Neural progenitor cell (in vitro differentiated cells): ENCODE data around the gene VWA5B2. TPM values are rescaled to one million over a fixed set of nuclear protein-coding genes. Genes with fewer than 3 reads are reported as not detected.

Experiments
- DNase-seq: peaks from one replicate; pipeline ENCODE4 v3.0.0-alpha.2; 2016; ENCODE audit warnings: low spot score
- H2AFZ ChIP-seq: fragments of 200-600 bp; sonication (generic); replicated peaks from 2 replicates; pipeline ENCODE4 v1.6.1; 2016; ENCODE audit warnings: antibody characterized with exemption
- H3F3A ChIP-seq: fragments of 200-600 bp; sonication (generic); 2 replicates; pipeline ENCODE4 v1.6.1; 2016; ENCODE audit warnings: antibody characterized with exemption, low read depth
- H3K27ac ChIP-seq: fragments of 200-600 bp; sonication (generic); 2 replicates; pipeline ENCODE4 v1.5.1; 2016; ENCODE audit warnings: mild to moderate bottlenecking
- H3K27me3 ChIP-seq: fragments of 200-600 bp; sonication (generic); 2 replicates; pipeline ENCODE4 v1.6.1; 2016; ENCODE audit warnings: mild to moderate bottlenecking, moderate library complexity
- H3K36me3 ChIP-seq: fragments of 200-600 bp; sonication (generic); 2 replicates; pipeline ENCODE4 v1.5.1; 2016
- H3K4me1 ChIP-seq: fragments of 200-600 bp; sonication (generic); 2 replicates; pipeline ENCODE4 v1.6.1; 2016; ENCODE audit warnings: mixed run types
- H3K4me2 ChIP-seq: fragments of 200-600 bp; sonication (generic); 2 replicates; pipeline ENCODE4 v1.6.1; 2016
- H3K4me3 ChIP-seq: fragments of 200-600 bp; sonication (generic); 2 replicates; pipeline ENCODE4 v1.5.1; 2016
- H3K79me2 ChIP-seq: fragments of 200-600 bp; sonication (generic); 2 replicates; pipeline ENCODE4 v1.6.1; 2016; ENCODE audit warnings: low read depth
- H3K9ac ChIP-seq: fragments of 200-600 bp; sonication (generic); 2 replicates; pipeline ENCODE4 v1.6.1; 2016
- H3K9me3 ChIP-seq: fragments of 200-600 bp; sonication (generic); 2 replicates; pipeline ENCODE4 v1.5.1; 2016; ENCODE audit warnings: low read depth
- H4K20me1 ChIP-seq: fragments of 200-600 bp; sonication (generic); 2 replicates; pipeline ENCODE4 v1.6.1; 2016; ENCODE audit warnings: low read depth
- H3K27ac Mint-ChIP-seq: 3 replicates; pipeline ENCODE4 v1.8.0; 2021; ENCODE audit warnings: mixed read lengths
- H3K27me3 Mint-ChIP-seq: 2 replicates; pipeline ENCODE4 v1.8.0; 2022; ENCODE audit warnings: low read depth, mild to moderate bottlenecking, inconsistent platforms, moderate library complexity, mixed read lengths; ENCODE audit not compliant: insufficient read depth
- H3K36me3 Mint-ChIP-seq: 3 replicates; pipeline ENCODE4 v1.8.0; 2021; ENCODE audit warnings: mixed read lengths
- H3K4me1 Mint-ChIP-seq: 3 replicates; pipeline ENCODE4 v1.8.0; 2021; ENCODE audit warnings: mixed read lengths
- H3K4me3 Mint-ChIP-seq: 3 replicates; pipeline ENCODE4 v1.8.0; 2021; ENCODE audit warnings: mild to moderate bottlenecking, moderate library complexity, mixed read lengths
- H3K9me3 Mint-ChIP-seq: 3 replicates; pipeline ENCODE4 v1.8.0; 2020; ENCODE audit warnings: mixed read lengths
- EZH2 ChIP-seq: fragments of 200-600 bp; sonication (generic); IDR thresholded peaks from 2 replicates; pipeline ENCODE4 v1.6.1; 2017; ENCODE audit warnings: antibody characterized with exemption, mild to moderate bottlenecking, moderate library complexity
- EZH2phosphoT487 ChIP-seq: fragments of 200-600 bp; sonication (generic); IDR thresholded peaks from 2 replicates; pipeline ENCODE4 v1.6.1; 2017; ENCODE audit warnings: antibody characterized with exemption
- total RNA-seq: library from RNA; depleted of rRNA; stranded (reverse); fragments of >200 nt; gene quantifications from 2 replicates; pipeline ENCODE4 v1.2.3, GENCODE V29; 2015; ENCODE audit warnings: low replicate concordance
- TF ChIP-seq, protein P1 (sequence below): fragments of 200-600 bp; sonication (generic); IDR thresholded peaks from 2 replicates; pipeline ENCODE4 v1.5.1; 2017; ENCODE audit warnings: antibody characterized with exemption, mild to moderate bottlenecking

The VWA5B2 gene
- total RNA-seq, 1 donor from 2014 or later = not detected

DNA sequence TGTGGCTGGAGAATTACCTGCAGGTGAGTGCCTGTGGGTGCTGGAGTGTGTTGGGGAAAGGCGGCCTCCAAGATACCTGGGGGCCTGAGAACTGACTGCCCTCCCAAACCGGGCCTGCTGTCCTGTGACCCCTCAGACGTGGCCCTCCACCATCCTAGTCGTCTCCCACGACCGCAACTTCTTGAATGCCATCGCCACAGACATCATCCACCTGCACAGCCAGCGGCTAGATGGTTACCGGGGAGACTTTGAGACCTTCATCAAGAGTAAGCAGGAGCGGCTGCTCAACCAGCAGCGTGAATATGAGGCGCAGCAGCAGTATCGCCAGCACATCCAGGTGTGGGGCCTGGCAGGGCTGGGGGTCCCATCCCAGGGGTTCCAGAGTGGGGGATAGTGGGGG, 40.0 kb upstream of the VWA5B2 start:
- Mint-ChIP-seq H3K9me3 (no peaks in the 10 kb centered on the region), H3K27ac (no peak overlapping the region), H3K4me1 (peaks cover 22% of the 10 kb centered on the region), H3K36me3 (peaks cover 25% of the 10 kb centered on the region), H3K4me3 (no peak overlapping the region), H3K27me3 (peaks cover 8% of the 10 kb centered on the region)
- TF ChIP-seq EZH2 (no peak), EZH2phosphoT487 (no peak)
- TF ChIP-seq, protein P1, sequence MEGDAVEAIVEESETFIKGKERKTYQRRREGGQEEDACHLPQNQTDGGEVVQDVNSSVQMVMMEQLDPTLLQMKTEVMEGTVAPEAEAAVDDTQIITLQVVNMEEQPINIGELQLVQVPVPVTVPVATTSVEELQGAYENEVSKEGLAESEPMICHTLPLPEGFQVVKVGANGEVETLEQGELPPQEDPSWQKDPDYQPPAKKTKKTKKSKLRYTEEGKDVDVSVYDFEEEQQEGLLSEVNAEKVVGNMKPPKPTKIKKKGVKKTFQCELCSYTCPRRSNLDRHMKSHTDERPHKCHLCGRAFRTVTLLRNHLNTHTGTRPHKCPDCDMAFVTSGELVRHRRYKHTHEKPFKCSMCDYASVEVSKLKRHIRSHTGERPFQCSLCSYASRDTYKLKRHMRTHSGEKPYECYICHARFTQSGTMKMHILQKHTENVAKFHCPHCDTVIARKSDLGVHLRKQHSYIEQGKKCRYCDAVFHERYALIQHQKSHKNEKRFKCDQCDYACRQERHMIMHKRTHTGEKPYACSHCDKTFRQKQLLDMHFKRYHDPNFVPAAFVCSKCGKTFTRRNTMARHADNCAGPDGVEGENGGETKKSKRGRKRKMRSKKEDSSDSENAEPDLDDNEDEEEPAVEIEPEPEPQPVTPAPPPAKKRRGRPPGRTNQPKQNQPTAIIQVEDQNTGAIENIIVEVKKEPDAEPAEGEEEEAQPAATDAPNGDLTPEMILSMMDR = no peak
- no peak for DNase-seq
- peaks cover 12% of the 10 kb centered on the region for H3F3A ChIP-seq
- H3K4me1 ChIP-seq = peaks cover 14% of the 10 kb centered on the region
- peaks cover 26% of the 10 kb centered on the region for H3K79me2 ChIP-seq
- H2AFZ ChIP-seq = no peak overlapping the region
- no peaks in the 10 kb centered on the region for H3K9me3 ChIP-seq
- no peak overlapping the region for H3K4me2 ChIP-seq
- H3K36me3 ChIP-seq = no peaks in the 10 kb centered on the region
- peaks cover 10% of the 10 kb centered on the region for H4K20me1 ChIP-seq
- no peaks in the 10 kb centered on the region for H3K27me3 ChIP-seq
- H3K4me3 ChIP-seq = no peak overlapping the region
- no peak overlapping the region for H3K27ac ChIP-seq
- no peak overlapping the region for H3K9ac ChIP-seq

- no peak overlapping the region for H3K9ac ChIP-seq
- no peak for DNase-seq
- no peak overlapping the region for H3K4me3 Mint-ChIP-seq
- H3K27ac Mint-ChIP-seq = no peak overlapping the region
- H3K36me3 Mint-ChIP-seq = peaks cover 23% of the 10 kb centered on the region
- no peak overlapping the region for H3K4me2 ChIP-seq
- no peaks in the 10 kb centered on the region for H3K36me3 ChIP-seq
- TF ChIP-seq EZH2phosphoT487 (no peak), EZH2 (no peak)
- TF ChIP-seq, protein P1 = no peak
- no peak overlapping the region for H3K4me3 ChIP-seq
- no peaks in the 10 kb centered on the region for H3K4me1 ChIP-seq
- no peaks in the 10 kb centered on the region for H4K20me1 ChIP-seq
- H3K79me2 ChIP-seq = peaks cover 8% of the 10 kb centered on the region
- H3F3A ChIP-seq = no peaks in the 10 kb centered on the region
- H3K27me3 Mint-ChIP-seq = peaks cover 9% of the 10 kb centered on the region
- H2AFZ ChIP-seq = no peak overlapping the region
- no peaks in the 10 kb centered on the region for H3K9me3 Mint-ChIP-seq
- no peaks in the 10 kb centered on the region for H3K27me3 ChIP-seq
- peaks cover under 1% of the 10 kb centered on the region for H3K4me1 Mint-ChIP-seq
- H3K27ac ChIP-seq = no peak overlapping the region
- H3K9me3 ChIP-seq = no peaks in the 10 kb centered on the region
Measured at GRCh38 chr3:184192889-184193288, 36.5 kb upstream of the VWA5B2 start.

- Histone ChIP-seq H3K4me2 (no peak overlapping the region), H3K9ac (no peak overlapping the region), H3K36me3 (no peaks in the 10 kb centered on the region), H3F3A (no peaks in the 10 kb centered on the region), H2AFZ (no peak overlapping the region), H3K9me3 (no peaks in the 10 kb centered on the region), H3K4me1 (no peaks in the 10 kb centered on the region), H3K4me3 (no peak overlapping the region), H3K79me2 (no peaks in the 10 kb centered on the region), H3K27me3 (no peaks in the 10 kb centered on the region), H3K27ac (no peak overlapping the region), H4K20me1 (no peaks in the 10 kb centered on the region)
- DNase-seq = no peak
- H3K4me3 Mint-ChIP-seq = no peak overlapping the region
- no peaks in the 10 kb centered on the region for H3K4me1 Mint-ChIP-seq
- H3K27ac Mint-ChIP-seq = no peak overlapping the region
- no peak for TF ChIP-seq EZH2
- no peak for TF ChIP-seq EZH2phosphoT487
- TF ChIP-seq, protein P1 = no peak
- H3K27me3 Mint-ChIP-seq = peaks cover 9% of the 10 kb centered on the region
- peaks cover 23% of the 10 kb centered on the region for H3K36me3 Mint-ChIP-seq
- no peaks in the 10 kb centered on the region for H3K9me3 Mint-ChIP-seq
Measured at GRCh38 chr3:184193991-184194539, 35.3 kb upstream of the VWA5B2 start.
